Measurements from ENCODE around the gene CACNA2D3.

GRCh38 chr3:54949491-54950044, 827.2 kb downstream of the CACNA2D3 start:
- TF ChIP-seq, protein P1, sequence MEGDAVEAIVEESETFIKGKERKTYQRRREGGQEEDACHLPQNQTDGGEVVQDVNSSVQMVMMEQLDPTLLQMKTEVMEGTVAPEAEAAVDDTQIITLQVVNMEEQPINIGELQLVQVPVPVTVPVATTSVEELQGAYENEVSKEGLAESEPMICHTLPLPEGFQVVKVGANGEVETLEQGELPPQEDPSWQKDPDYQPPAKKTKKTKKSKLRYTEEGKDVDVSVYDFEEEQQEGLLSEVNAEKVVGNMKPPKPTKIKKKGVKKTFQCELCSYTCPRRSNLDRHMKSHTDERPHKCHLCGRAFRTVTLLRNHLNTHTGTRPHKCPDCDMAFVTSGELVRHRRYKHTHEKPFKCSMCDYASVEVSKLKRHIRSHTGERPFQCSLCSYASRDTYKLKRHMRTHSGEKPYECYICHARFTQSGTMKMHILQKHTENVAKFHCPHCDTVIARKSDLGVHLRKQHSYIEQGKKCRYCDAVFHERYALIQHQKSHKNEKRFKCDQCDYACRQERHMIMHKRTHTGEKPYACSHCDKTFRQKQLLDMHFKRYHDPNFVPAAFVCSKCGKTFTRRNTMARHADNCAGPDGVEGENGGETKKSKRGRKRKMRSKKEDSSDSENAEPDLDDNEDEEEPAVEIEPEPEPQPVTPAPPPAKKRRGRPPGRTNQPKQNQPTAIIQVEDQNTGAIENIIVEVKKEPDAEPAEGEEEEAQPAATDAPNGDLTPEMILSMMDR (IDR thresholded peaks at IDR 0.05; ENCODE audit: poor library complexity): no peak
- TF ChIP-seq EZH2 (IDR thresholded peaks at IDR 0.05; ENCODE audit: borderline replicate concordance): no peak

All from hepatocyte (in vitro differentiated cells).